Stimulated activated CD4-positive, alpha-beta T cell treated with anti-CD3 and anti-CD28 coated beads, Interleukin-1b, Interleukin-23, amount 100 ng/mL, for 48 hours (primary cell): ENCODE results near the gene D2HGDH.
A peak's percentile ranks its signal among the peaks of the same experiment; 100 is the strongest.
"Not testable (repeated sequence)": the region's sequence is repeated elsewhere in the genome, so short reads cannot be mapped to it uniquely, and the experiment has no call there.

Experiments used
- DNase-seq: peaks from one replicate; pipeline ENCODE4 v3.0.0-alpha.2; 2020

The D2HGDH gene

DNA sequence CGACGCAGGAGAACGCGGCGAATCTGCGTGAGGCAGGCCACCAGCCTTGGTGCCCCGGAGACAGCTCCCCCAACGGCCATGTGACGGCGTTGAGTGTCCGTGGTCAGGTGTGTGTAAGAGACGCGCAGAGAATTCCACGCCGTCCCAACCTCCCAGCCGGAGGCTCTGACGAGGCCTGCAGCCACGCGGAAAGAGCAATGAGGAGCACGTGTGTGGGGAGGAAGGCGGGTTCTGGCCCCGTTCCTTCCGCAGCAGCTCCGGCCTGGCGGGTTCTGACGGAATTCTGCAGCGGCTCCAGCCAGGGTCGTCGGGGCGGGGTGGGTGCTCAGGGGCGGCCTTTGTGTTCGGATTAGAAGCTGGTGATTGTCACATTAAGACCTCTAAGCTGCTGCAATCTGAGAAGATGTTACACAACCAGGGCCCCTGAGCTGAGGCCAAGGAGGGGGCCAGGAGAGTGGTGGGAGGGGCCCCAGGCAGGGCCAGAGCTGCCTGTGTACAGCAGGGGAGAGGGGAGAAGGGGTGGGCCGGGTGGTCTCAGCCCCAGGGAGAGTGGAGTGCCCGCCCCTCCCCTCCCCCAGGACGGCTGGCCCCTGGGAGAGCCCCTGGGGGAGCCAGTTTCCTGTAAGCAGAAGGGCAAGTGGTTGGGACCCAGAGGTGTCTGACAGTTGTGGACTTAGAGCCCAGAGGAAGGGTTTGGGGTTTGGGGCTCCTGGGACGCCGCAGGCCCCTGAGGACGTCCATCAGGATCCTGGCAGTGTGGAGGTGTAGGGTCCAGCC is 37.0 kb downstream of the D2HGDH start:
- no peak for DNase-seq

DNA sequence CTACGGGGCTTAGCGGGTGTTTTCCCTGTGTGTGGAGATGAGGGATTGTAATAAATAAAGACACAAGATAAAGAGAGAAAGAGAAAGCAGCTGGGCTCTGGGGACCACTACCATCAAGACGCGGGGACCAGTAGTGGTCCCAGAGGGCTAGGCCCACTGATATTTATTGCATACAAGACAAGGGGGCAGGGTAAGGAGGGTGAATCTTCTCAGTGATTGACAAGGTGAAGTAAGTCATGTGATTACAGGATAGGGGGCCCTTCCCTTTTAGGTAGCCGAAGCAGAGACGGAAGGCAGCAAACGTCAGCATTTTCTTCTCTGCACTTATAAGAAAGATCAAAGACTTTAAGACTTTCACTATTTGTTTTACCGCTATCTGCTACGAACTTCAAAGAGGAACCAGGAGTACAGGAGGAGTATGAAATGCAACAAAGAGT is 37.7 kb downstream of the D2HGDH start:
- peak; percentile 43 for DNase-seq

DNA sequence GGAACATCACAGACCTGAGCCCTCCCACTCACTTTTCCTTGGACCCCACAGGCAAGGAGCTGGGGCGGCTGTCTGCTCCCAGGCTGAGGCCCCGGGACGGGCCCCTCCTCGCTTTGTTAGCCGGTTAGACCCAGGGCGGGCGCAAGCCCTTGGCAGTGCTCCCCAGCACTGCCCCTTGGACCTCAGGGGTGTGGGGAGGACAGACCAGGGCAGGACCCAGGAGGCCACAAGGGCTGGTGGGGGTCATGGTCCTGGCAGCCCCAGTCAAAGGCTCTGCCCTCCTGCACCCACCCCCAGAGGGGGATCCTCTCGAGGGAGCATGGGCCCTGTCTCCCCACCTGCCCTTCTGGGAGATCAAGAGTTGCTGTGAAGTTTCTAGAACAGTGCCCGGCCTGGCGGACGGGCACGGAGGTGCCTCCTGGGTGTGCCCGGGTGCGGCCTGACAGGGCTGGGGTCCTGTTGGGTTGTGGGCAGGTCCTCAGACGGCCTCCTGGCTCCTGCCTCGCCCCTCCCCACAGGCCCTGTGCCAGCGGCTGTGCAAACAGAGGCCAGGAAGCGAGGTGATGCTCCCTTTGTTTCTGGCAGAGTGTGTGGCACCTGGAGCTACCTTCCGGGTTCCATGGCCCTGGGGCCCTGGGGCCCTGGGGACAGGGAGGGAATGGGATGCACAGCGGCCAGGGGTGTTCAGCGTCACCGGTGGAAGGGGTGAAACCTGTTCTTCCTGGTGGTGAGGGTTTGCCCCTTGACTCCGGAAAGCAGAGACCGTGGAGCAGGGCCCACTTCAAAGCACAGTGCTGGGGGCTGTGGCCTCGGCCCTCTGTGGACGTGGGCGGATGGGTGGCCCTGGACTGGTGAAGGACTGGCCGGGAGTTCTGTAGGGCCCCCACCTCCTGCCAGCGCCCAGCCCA is 39.3 kb downstream of the D2HGDH start:
- DNase-seq: no peak

DNA sequence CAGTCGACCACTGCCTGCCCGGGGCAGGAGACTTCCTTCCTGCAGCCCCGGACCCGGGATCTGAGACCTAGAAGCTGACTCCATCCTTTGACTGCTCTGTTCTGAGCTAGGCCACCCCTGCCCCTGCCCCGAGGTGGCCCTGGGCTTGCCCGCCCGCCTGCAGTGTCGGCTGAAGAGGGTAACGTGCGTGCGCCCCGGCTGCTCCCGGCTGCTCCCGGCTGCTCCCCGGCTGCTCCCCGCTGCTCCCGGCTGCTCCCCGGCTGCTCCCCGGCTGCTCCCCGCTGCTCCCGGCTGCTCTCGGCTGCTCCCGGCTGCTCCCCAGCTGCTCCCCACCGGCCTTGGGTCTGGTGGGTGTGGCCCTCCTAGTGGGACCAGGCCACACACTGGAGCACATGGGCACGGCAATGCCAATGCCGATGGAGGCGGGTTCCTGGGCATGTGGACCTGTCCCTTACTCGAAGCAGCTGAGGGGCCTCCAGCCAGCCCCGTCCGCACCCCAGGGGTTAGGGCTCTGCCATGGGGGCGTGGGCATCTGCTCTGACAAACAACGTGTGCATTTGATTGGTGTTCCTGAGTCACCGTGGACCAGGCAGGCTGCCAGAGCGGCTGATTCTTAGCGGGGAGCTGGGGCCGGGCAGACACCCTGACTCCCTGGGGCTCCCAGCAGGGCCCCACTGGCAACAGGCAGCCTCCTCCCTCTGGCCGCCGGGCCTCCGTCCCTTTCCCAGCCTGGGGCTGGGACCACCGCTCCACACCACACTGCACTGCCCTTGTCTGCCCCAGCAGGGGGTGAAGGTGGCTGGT is 40.2 kb downstream of the D2HGDH start:
- no peak for DNase-seq

DNA sequence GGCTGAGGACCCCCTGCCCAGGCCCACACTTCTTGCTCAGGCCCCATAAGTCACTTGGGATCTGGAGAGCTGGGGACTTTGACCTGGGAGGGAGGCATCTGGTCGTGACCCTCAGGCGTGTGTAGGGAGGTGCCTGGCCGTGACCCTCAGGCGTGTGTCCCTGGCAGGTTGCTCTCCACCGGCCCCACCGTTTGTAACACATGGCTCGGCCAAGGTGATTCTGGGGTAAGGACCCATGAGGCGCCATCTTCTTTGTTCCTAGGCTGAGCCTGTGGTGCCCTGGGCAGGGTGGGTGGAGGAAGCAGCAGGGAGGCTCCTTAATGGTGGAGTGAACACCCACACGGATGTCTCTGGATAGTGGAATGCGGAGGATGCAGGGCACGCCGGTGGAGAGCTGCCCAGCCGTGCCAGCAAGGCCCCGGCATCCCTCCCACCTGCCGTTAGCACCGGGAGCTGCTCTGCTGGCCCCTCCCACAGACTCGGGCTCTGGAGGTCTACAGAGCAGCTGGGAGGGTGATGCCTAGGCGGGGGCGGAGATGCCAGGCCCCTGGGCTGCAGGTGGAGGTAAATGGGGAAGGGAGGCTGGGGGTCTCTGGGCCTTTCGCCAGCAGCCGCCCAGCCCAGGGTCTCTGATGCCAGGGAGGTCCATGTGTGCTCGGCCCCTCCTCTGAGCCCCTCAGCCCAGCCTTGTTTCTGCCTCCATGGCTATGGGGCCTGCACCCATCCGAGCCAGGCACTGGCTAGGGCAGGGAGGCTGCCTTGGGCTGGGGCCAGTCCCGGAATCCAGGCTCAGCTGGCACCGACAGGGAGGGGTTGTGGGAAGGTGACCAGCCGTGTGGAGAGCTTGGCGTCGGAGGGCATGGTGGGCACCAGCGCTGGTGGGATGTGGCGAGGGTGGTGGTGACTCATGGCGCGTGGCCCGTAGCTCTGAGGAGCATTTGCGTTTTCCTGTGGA is 41.1 kb downstream of the D2HGDH start:
- DNase-seq: no peak

DNA sequence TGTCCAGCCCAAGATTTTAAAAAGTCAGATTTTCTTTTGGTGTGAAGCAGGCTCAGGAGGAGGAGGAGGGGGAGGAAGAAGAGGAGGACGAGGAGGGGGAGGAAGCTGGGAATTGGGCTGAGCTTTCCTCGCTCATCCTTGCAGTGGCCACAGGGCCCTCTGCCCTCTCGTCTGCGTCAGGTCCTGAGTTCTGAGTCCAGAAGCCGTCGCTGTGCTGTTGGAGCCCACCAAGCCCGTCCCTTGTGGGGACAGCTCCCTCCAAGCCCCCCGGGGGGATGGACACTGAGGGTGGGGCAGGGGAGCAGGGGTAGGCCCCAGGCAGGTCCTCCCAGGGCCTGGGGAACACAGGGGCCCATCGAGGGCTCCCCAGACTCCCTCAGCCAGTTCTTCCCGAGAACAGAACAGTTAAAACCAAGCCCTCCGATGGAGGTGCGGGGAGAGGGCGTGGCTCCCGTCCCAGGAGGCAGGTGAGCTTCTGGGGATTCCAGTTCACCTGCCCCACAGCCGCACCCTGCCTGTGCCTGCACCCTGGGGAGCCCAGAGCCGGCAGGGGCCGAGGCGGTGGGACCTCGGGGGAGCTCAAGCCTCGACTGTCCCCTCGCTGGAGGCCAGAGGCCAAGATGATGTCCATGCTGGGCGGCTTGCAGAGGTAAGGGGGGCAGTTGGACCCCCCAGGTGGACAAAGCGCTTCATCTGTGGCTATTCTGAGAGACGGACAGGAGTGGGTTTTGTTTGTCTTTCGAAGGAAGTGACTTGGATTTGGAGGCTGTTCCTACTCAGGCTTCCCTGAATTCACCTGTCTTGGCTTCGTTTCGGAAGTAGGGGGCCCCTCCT is 42.1 kb downstream of the D2HGDH start, which contains the start of gene GAL3ST2:
Gene GAL3ST2 (plus strand): TSS at position 487 of the 834 bp plus-strand sequence. CDS start 134 bp downstream, at position 621.
- DNase-seq: no peak

DNA sequence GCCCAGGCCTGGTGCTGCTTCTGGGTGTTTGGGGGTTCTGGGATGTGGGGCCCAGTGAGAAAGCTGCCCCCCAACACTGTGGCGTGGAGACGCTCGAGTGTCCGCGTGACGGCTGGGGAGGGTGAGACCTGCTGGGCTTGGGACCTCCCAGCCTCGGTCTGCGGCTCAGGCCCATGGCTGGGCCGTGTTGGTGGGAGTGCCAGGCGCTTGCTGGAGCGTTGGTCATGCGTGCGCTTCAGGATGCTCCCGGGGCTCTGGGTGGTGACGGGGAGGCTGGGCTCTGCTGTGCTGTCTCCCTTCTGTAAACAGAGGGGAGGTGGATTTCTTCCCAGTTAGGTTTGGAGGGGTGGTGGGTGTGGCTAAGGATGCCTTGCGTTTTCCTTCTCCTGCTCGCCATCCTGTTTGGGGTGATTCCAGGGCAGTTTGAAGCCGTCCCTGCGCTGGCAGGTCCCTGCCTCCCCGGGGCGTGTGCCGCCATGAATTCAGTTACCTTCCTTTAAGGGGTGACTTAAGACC is 42.8 kb downstream of the D2HGDH start:
- DNase-seq: no peak

DNA sequence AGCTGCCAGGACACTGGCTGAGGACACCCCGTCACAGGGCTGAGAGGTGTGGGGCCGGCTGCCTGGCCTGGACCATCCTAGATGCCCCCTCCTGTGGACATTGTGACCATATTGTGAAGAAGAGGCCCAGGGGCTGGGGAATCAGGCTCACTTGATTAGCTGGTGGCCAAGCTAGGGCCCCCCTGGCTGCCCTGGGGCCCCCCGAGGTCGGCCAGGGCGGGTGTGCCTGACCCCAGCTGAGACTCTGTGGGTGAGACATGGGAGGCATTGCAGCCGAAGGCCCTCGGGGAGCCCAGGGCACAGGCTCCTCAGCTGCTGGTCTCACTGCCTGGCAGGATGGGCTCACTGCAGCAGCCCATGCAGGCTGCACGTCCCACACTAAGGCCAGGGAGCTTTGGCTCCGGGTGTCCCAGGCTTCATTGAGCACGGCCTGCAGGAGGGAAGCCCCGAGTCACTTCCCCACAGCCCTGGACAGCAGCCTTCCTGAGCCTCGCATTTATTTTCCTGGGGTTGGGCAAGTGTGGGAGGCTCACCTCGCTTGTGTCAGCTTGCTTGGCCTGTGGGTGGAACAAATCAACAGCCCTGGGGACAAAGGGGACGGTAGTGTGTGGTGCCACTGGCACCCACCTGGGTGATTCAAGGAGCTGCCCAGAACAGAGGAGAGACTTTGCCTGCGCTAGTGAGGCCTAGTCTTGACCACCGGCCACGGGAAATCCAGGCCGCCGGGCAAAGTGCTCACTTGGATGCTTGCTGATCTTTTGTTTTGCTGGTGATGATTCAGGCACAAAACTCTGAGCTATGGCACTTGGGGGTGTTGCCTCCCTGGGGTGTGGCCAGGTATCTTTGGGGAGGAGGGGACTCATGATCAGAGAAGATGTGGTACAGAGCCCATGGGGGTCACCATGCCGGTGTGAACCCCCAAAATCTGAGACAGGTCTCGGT is 43.5 kb downstream of the D2HGDH start:
- DNase-seq: no peak

DNA sequence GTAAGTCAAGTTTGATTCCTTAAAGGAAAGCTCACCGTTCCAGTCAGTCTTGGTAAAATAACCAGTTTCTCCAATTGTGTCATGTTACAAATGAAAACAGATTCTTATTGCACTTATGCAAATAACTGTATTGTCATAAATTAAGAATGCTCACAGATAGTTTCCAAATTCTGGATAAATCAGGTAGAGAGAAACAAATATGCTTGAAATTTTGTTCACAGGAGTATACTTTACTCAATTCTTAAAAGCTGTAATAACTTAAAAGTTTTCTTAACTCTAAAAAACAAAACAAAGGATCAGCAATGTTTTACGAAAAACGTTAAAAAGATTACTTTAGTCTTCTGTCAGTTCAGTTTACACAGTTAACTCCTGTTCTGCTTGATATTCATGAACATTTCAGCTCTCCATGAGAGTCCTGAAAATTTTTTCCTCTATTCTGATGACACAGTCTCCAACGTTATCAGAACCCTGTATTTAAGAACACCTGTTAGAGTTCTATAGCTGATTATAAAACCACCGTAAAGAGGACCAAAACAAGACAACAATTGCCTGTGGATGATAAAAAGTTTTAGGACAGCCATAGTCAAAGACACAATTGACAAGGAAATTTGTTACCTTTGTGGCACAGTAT is 46.6 kb downstream of the D2HGDH start:
- no peak for DNase-seq

DNA sequence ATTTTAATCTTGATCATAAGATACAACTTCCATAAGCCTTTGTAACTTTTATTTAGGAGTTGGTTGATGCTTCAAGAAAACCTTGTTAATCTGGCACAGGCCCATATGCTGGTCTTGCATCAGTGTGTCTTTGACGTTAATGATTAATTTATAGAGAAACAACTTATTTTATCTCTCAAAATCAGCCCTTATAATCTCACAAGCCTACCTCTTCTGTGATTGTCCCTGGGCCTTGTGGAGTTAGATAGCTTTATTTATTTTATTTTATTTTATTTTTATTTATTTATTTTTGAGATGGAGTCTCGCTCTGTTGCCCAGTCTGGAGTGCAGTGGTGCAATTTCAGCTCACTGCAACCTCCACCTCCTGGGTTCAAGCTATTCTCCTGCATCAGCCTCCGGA is 47.6 kb downstream of the D2HGDH start:
- not testable (repeated sequence) for DNase-seq

DNA sequence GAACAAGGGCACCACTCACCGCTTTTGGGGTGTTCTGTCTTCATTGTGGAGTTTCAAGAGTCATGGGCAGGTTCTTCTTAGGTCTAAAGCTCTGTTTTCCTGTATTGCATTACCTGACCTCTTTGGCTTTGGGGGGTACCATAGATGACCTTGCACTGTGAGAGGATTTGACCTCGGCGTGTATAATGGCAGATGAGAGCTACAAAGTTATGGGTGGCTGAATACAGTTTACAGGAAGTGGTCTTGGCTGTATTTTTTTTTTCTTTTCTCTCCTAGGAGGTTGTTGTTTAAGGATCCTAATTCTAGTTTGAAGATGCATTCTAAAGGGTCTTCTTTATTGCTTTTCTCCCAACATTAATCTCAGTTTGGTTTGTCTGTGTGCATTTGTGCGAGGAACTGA is 53.7 kb downstream of the D2HGDH start:
- DNase-seq: no peak

DNA sequence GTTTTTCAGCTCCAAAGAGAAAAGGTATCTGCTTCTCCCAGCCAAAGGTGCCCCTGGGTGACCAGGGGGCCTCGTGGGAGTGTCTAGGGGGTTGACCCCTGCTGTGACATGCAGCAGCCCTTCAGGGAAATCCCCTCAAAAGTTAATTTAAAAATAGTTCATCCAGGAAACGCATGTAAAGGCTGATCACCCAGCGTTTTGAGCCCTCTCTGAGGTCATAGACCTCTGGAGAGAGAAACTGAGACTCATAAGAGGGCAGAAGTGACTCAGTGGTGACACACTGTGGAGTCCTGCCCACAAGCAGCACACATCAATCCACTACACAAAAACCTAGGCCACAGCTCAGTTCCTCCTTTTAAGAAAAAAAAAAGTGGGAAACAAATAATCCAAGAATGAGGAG is 54.1 kb downstream of the D2HGDH start:
- DNase-seq: peak; percentile 66

DNA sequence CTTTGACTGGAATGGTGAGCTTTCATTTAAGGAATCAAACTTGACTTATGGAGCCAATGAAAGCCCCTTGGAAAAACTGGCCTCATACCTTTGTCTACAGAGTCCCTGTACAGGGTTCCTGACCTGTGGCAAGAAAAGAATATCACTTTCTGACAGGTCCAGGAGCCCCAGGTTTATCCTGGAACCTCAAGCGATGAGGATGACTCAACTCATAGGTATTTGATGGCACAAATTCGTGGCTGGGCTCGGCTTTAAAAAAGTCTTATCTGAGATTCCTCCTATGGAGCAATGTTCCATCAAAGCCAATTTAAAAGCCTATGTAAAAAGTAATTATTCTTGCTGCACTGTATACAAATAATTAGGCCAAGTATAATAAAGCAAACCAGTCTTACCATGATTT is 57.0 kb downstream of the D2HGDH start:
- DNase-seq: not testable (repeated sequence)

DNA sequence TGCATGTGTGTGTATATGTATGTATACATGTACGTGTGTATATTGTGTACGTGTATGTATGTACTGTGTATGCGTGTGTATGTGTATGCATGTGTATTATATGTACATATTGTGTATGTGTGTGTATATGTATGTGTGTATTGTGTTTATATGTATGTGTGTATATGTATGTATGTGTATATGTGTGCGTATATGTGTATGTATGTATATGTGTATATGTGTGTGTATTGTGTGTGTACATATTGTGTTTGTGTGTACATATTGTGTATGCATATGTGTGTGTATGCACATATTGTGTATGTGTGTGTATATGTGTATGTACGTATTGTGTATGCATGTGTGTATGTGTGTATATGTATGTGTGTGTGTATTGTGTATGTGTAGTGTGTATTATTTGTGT is 59.0 kb downstream of the D2HGDH start:
- DNase-seq: no peak

DNA sequence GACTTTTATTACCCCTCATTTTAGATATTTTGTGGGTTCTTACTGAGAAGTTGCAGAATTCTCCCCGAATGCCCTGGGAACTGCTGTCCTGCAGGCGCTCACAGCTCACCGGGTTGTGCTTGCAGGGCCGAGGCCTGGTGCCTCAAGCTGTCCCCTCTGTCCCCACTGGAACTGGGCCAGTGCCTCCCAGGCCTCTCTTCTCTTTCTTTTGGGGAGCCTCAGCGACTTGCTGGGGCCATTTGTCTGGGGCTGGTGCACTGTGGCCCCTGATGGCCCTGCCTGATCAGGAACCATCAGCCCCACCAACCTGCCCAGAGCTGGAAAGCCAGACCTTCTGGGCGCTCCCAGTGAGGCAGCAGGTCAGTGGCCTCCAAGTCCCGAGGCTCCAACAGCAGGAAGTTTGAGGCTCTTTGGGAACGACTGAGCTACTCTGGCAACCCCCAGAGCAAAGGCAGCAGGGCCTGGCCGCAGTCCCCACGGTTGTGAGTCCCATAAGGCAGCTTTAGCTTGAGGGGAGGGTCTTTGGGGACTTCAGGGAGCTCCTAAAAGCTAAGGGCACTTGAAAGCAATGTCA is 59.9 kb downstream of the D2HGDH start:
- no peak for DNase-seq

DNA sequence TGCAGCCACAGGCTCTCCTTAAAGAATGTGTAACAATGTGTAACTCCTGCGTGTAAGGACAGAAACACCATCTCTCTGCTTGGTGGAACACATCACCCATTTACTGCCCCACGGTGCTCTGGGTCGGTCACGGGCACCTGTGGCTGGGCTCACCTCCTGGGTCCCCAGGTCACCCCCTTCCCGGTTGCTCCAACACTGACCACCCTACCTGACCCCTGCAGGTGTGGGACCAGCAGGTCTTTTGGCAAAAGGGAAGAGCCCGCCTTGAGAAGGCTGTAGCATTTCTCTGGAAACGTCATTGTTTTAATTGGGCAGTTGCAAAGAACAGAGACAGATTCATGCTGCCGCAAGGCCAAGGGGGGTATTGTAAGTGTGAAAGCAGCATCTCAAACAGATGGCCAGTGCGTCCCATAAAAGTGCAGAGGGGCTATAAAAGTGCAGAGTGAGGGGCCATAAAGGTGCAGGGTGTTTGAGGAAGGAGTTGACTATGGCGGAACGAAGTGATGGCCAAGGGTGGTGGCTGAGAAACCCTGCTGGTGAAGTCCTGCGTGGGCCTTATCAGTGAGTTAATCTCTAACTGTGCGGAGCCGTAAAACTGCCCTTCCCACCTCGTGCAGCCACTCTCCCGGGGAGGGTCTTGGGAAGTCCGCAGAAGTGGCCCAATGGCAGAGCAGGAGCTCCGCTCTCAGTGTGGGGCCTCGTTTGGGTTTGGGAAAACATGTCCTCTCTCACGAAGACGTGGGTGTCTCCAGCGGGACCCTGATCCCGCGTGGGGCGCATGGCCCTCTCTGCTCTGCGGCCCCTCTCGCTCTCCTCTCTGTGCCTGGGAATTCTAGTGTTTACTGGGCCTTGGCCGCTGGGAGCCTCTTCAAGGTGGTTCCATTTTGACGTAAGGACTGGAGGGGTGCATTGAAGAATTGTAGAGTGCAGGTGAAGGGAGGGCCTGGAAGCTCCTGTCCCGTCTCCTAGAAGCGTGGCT is 60.9 kb downstream of the D2HGDH start:
- DNase-seq: no peak

DNA sequence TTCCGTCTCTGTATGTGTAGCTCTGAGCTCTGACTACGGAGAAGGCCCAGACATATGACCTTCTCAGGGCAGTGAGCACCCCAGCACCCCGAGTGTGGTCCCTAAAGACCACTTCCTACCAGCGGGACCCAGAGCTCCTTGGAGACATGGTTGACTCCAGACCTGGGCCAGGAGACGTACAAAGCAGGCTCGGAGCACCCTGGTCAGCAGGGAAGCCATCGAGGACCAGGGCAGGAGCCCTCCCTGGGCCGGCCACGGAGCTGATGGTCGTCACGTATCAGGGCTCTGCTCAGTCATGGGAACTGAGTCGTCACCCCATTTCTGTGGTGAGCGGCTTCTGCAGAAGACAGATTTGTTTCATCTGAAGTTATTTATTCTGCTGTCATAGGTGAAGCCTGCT is 61.8 kb downstream of the D2HGDH start:
- DNase-seq: no peak
